HepG2 (cell line): Measurements from ENCODE around the gene FGGY. TPM values are rescaled to one million over a fixed set of nuclear protein-coding genes. Genes with fewer than 3 reads are reported as not detected.

Experiments
- AHDC1 ChIP-seq: sonication (generic); formaldehyde crosslinking; IDR thresholded peaks from 2 replicates; pipeline ENCODE4 v1.5.1; 2020; ENCODE audit warnings: mild to moderate bottlenecking, missing genetic modification reagents, borderline replicate concordance
- EP300 ChIP-seq, 3 experiments: sonication (generic) in 1 of 3; formaldehyde crosslinking in 1 of 3; IDR thresholded peaks; 2 replicates each; pipeline versions ENCODE4 v1.5.1 to v1.6.1; 2011 to 2020; ENCODE audit warnings: low read depth in 2 of 3, low read length in 2 of 3, borderline replicate concordance in 1 of 3, improper control_type of control experiment in 1 of 3, mild to moderate bottlenecking in 1 of 3, missing genetic modification reagents in 1 of 3, moderate library complexity in 1 of 3
- FIP1L1 ChIP-seq: fragments of 200-400 bp; formaldehyde crosslinking; IDR thresholded peaks from 2 replicates; pipeline ENCODE4 v1.6.1; 2018; ENCODE audit warnings: low read depth, mild to moderate bottlenecking, low read length, moderate library complexity, borderline replicate concordance; ENCODE audit not compliant: insufficient read depth
- FOXA1 ChIP-seq, 2 experiments: fragments of 450-650 bp in 1 of 2; sonication (generic) in 1 of 2; formaldehyde crosslinking in 1 of 2; IDR thresholded peaks; 2 replicates each; pipeline versions ENCODE4 v1.4.0 to v1.6.1; 2016 to 2020; ENCODE audit warnings: missing genetic modification reagents in 1 of 2
- IRF9 ChIP-seq: sonication (generic); formaldehyde crosslinking; IDR thresholded peaks from 2 replicates; pipeline ENCODE4 v1.8.0; 2022; ENCODE audit warnings: missing genetic modification reagents, mild to moderate bottlenecking, borderline replicate concordance
- JUND ChIP-seq: sonication (generic); formaldehyde crosslinking; IDR thresholded peaks from 2 replicates; pipeline ENCODE4 v1.8.0; 2022; ENCODE audit warnings: mild to moderate bottlenecking, missing genetic modification reagents
- LBX2 ChIP-seq: sonication (generic); formaldehyde crosslinking; IDR thresholded peaks from 2 replicates; pipeline ENCODE4 v1.5.0; 2020; ENCODE audit warnings: missing genetic modification reagents, mild to moderate bottlenecking, borderline replicate concordance
- MBD4 ChIP-seq: IDR thresholded peaks from 2 replicates; pipeline ENCODE4 v1.6.1; 2012; ENCODE audit warnings: low read length, inconsistent platforms, borderline replicate concordance
- NFKB2 ChIP-seq: sonication (generic); formaldehyde crosslinking; IDR thresholded peaks from 2 replicates; pipeline ENCODE4 v1.4.0; 2020; ENCODE audit warnings: missing genetic modification reagents, borderline replicate concordance
- PREB ChIP-seq: sonication (generic); formaldehyde crosslinking; IDR thresholded peaks from 2 replicates; pipeline ENCODE4 v1.4.0; 2020; ENCODE audit warnings: missing genetic modification reagents
- REPIN1 ChIP-seq: sonication (generic); formaldehyde crosslinking; IDR thresholded peaks from 2 replicates; pipeline ENCODE4 v1.8.0; 2022; ENCODE audit warnings: missing genetic modification reagents, low read depth, mild to moderate bottlenecking, borderline replicate concordance
- ZBTB1 ChIP-seq: sonication (generic); formaldehyde crosslinking; IDR thresholded peaks from 2 replicates; pipeline ENCODE4 v1.4.0; 2020; ENCODE audit warnings: missing genetic modification reagents, borderline replicate concordance
- ZBTB3 ChIP-seq: sonication (generic); formaldehyde crosslinking; IDR thresholded peaks from 2 replicates; pipeline ENCODE4 v1.4.0; 2020; ENCODE audit warnings: low read depth, mild to moderate bottlenecking, moderate library complexity, missing genetic modification reagents, borderline replicate concordance
- ZNF883 ChIP-seq: sonication (generic); formaldehyde crosslinking; IDR thresholded peaks from 2 replicates; pipeline ENCODE4 v1.5.1; 2020; ENCODE audit warnings: mild to moderate bottlenecking, missing genetic modification reagents; ENCODE audit errors: not compliant biosample characterization
- ZSCAN29 ChIP-seq: sonication (generic); formaldehyde crosslinking; conservative IDR thresholded peaks from 2 replicates; pipeline ENCODE4 v1.4.0; 2020; ENCODE audit warnings: mild to moderate bottlenecking, missing genetic modification reagents
- ZSCAN9 ChIP-seq: IDR thresholded peaks from 2 replicates; pipeline ENCODE4 v1.6.1; 2016; ENCODE audit warnings: borderline replicate concordance
- polyA plus RNA-seq, 8 experiments: library from polyadenylated mRNA; depleted of rRNA in 3 of 8; stranded (reverse) in 7 of 8; unstranded in 1 of 8; fragments of >200 nt; fragmentation: Illumina TruSeq in 4 of 8; extraction: Trizol in 4 of 8; gene quantifications; 2 replicates each; pipeline versions ENCODE4 v1.2.1 to v1.2.3, GENCODE V29; 2011 to 2016; ENCODE audit warnings: low read depth in 4 of 8, missing spikeins in 1 of 8, mixed read lengths in 1 of 8; ENCODE audit not compliant: insufficient read depth in 1 of 8
- total RNA-seq, 5 experiments: library from RNA; depleted of rRNA; stranded (reverse); fragments of >200 nt; fragmentation: Illumina TruSeq; extraction: Trizol; gene quantifications; 2 replicates each; pipeline ENCODE4 v1.2.3, GENCODE V29; 2016; ENCODE audit warnings: low read depth in 1 of 5

Gene FGGY
- total and polyA plus RNA-seq, 2 of the 13 experiments (the other 11 are each of a cell fraction or from before 2014, with no cell fraction given) = 15.7 to 27.5 TPM

DNA sequence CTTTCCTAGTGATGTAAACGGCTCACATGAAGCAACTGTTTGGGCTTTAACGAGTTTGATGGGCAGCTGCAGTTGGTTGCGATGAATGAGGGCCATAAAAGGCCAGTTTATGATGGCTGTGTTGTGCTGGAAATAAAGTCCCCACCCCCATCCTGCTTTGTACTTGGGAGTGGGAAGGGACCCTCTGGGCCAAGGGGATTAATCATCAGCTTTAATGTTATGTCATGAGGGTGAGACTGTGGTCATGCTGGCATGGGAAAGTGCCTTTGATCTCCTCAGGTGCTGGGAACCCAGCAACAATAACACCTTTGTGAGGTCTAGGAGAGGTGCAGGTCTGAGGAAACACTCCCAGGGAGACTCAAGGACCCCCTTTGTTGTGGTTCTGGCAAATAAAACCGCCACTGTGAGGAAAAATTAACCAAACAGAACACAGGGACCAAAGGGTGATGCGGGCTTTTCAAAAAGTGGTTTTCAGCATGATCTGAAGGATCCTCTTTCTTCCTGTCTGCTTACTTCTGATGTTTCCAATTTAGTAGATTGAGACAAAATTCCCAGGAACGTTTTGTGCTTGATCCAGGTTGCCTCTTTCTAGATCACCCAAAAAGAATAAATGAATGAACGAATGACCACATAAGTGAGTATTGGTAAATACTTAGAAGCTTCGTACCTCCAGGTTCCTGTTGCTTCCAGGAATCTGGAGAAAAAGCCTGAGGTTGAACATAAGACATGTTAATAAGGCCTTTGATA lies 260.1 kb downstream of the FGGY start (continued):
- TF ChIP-seq AHDC1 (CRISPR knock-in tag) (peak; percentile 77; the same call in 1 of the 2 replicates), ZNF883 (CRISPR knock-in tag) (no peak), REPIN1 (CRISPR knock-in tag) (peak; percentile 80), NFKB2 (CRISPR knock-in tag) (no peak), EP300 (IDR thresholded peaks at IDR 0.05; ENCODE audit: low read depth in 2 of 2, low read length in 2 of 2) (peak; percentile 96 to 99; a peak in 3 of 4 replicates), EP300 (CRISPR knock-in tag; IDR thresholded peaks at IDR 0.05; ENCODE audit: borderline replicate concordance) (peak; percentile 99), JUND (CRISPR knock-in tag) (peak; percentile 81), ZSCAN29 (CRISPR knock-in tag) (peak; percentile 88), ZSCAN9 (CRISPR knock-in tag) (peak; percentile 73; the same call in 1 of the 2 replicates), ZBTB1 (CRISPR knock-in tag) (no peak), LBX2 (CRISPR knock-in tag) (no peak), MBD4 (peak; percentile 49; the same call in 1 of the 2 replicates), FIP1L1 (no peak), FOXA1 (IDR thresholded peaks at IDR 0.05) (no peak), FOXA1 (CRISPR knock-in tag; IDR thresholded peaks at IDR 0.05) (peak; percentile 75), IRF9 (CRISPR knock-in tag) (no peak), PREB (CRISPR knock-in tag) (no peak), ZBTB3 (CRISPR knock-in tag) (no peak)
